Urinary bladder (tissue), 4 donors: ENCODE results near the gene SYT8. TPM values are rescaled to one million over a fixed set of nuclear protein-coding genes. Genes with fewer than 3 reads are reported as not detected.

Source experiments
- DNase-seq: peaks from one replicate; pipeline ENCODE4 v3.0.0-alpha.2; 2015; ENCODE audit errors: extremely low spot score
- H3K27ac ChIP-seq: one replicate; pipeline ENCODE4 v1.5.1; 2013; ENCODE audit warnings: low read depth, mild to moderate bottlenecking, moderate library complexity
- H3K36me3 ChIP-seq: one replicate; pipeline ENCODE4 v1.6.1; 2013; ENCODE audit warnings: mild to moderate bottlenecking, moderate library complexity; ENCODE audit not compliant: insufficient read depth
- H3K4me1 ChIP-seq: one replicate; pipeline ENCODE4 v1.6.1; 2013; ENCODE audit warnings: mild to moderate bottlenecking, moderate library complexity; ENCODE audit not compliant: insufficient read depth
- H3K4me3 ChIP-seq: one replicate; pipeline ENCODE4 v1.5.1; 2013; ENCODE audit warnings: low read depth, low read length
- WGBS: extraction: QIAGEN DNeasy Blood & Tissue Kit; methylation state at CpG from one replicate; pipeline ENCODE4 v1.1.7; 2013; 5-methylcytosine and 5-hydroxymethylcytosine counted together
- polyA plus RNA-seq: library from polyadenylated mRNA; stranded (reverse); fragments of 200-250 nt; gene quantifications from one replicate; pipeline ENCODE4 v1.2.3, GENCODE V29; 2013
- total RNA-seq: library from RNA; depleted of rRNA; stranded (reverse); fragments of >200 nt; gene quantifications from one replicate; pipeline ENCODE4 v1.2.3, GENCODE V29; 2014
- donor health status: healthy with polysubstance abuse.
- donor health status: healthy.

Gene SYT8
- total and polyA plus RNA-seq, 2 donors: 3.4 to 35.6 TPM

DNA sequence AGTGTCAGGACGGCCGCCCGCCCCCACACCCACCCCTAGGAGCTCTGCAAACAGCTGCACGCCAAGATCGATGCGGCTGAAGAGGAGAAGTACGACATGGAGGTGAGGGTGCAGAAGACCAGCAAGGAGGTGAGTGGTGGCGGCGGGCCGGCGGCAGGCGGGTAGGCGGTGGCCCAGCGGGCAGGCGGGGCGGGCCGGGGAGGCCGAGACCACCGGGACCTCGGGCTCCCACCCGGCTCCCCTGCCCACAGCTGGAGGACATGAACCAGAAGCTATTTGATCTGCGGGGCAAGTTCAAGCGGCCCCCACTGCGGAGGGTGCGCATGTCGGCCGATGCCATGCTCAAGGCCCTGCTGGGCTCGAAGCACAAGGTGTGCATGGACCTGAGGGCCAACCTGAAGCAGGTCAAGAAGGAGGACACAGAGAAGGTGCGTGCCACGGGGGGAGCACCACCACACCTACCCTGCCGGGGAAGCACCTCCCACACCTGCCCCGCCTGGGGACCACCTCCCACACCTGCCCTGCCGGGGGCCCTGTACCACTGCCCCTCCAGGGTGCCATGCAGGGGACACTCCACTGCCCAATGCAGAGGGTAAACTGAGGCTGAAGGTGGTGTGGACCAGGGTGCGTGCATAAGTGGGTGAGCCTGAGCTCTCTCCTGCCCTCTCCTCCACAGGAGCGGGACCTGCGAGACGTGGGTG is 6.1 kb downstream of the SYT8 start:
- Histone ChIP-seq H3K4me3 (no peak overlapping the region), H3K36me3 (no peaks in the 10 kb centered on the region), H3K27ac (no peak overlapping the region), H3K4me1 (no peaks in the 10 kb centered on the region)
- 93% methylated on average over 37 of the region's 37 CpGs for WGBS
- no peak for DNase-seq

DNA sequence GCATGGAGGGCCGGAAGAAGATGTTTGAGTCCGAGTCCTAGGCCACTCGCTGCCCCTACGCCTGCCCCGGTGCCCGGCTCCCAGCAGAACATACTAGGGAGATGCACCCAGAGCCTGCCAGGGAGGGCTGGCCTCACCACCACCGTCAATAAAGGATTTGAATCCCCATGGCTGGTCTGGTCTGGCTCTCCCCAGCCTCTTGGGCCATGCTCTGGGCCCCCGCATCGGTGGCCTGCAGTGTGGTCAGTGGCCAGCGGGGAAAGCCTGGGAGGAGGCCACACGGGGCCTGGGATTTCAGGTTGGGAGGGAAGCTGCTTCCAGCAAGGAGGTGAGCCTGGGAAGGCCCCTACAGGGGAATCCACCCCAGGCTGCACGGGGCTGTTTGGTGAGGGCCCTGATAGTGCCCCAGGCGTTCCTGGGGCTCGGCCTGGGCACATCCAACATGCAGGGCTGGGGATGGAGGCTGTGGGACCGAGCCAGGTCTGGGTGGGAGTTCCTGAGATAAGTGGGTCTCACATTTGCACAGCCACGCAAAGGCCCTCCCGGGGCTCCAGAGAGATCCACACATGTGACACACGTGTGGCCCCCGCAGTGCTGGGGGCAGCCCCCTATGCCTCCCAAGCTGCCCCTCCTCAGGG is 6.8 kb downstream of the SYT8 start:
- H3K4me1 ChIP-seq: no peaks in the 10 kb centered on the region
- no peak for DNase-seq
- no peak overlapping the region for H3K27ac ChIP-seq
- WGBS: 90% methylated on average over 19 of the region's 19 CpGs
- H3K4me3 ChIP-seq: no peak overlapping the region
- H3K36me3 ChIP-seq: no peaks in the 10 kb centered on the region

DNA sequence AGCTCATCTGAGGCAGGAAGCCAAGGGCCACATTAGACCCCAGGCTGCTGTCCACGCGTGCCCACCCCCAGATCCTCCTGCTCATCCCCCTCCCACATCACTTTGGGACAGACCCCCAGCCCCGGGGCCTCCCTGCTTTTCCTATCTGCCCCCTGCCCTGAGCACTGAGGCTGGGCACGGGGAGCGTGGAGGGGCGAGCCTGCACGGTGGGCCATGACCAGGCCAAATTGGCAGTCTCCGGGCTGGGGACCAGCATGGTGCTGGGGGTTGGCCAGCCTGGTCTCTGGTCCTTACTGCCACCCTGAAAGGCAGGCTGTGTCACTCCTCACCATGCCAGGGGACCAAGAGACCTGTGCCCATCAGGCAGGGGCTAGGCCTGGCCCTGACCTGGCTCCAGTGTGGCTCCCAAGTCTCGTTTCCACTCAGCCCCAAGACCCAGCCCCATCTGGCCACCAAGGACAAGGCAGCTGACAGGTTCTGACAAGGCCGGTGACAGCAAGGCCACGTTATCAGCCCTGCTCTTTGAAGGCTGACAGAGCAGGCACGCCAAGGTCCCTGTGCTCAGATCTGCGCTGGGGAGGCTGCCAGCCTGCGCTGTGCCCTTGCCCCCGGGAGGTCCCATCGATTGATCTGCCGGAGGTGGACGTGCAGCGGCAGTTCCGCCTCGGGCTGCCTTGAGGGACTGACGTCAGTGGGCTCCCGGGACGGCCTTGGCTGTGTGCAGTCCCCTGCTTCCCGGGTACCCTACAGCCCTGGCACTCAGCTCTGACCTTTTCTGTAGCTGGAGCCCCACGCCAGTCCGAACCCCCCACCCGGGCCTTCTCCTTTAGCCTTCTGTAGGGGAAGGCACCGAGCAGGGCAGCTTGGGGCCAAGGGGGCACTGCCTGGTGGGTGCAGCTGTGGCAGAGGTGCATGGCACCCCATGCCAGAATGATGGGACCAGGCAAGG is 7.6 kb downstream of the SYT8 start:
- 87% methylated on average over 29 of the region's 29 CpGs for WGBS
- H3K27ac ChIP-seq: no peak overlapping the region
- H3K36me3 ChIP-seq: no peaks in the 10 kb centered on the region
- no peak overlapping the region for H3K4me3 ChIP-seq
- no peaks in the 10 kb centered on the region for H3K4me1 ChIP-seq
- DNase-seq: no peak

DNA sequence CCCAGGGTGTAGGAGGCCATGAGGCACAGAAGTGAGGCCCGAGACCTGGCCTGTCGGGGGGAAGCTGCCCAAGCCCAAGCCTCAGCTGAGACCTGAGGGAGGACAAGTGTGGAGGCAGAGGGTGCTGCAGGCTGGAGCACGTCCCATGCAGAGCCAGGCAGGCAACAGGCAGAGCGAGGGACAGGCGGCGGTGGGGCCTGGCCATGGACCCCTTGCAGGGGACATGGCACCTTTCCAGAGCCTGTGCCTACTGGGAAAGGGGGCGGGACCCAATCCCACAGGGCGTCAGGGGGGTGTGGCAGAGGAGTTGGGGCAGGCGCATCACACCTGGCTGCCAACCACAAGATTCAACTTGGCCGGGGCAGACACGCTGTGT is 8.3 kb downstream of the SYT8 start:
- DNase-seq: no peak
- WGBS: 73% methylated on average over 11 of the region's 11 CpGs
- Histone ChIP-seq H3K36me3 (no peaks in the 10 kb centered on the region), H3K27ac (no peak overlapping the region), H3K4me1 (no peaks in the 10 kb centered on the region), H3K4me3 (no peak overlapping the region)

DNA sequence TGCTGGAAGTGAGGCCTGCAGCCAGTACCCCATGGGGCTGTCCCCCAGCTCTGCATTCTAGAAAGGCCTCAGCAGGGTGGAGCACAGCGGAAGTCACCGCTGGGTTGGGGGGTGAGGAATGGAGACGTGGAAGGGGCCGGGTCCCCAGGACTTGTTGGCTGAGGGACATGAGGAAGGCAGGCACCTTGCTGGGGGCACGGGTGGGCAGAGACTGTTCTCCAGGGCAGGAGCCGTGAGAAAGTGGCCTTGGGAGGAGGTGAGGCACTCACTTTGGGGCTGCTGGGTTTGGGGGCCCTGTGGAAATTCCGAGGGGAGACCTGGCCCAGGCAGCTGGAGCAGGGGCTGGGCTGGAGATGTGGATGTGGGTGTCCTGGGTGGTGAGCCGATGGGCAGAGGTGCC is 9.0 kb downstream of the SYT8 start:
- 85% methylated on average over 8 of the region's 8 CpGs for WGBS
- no peak overlapping the region for H3K27ac ChIP-seq

DNA sequence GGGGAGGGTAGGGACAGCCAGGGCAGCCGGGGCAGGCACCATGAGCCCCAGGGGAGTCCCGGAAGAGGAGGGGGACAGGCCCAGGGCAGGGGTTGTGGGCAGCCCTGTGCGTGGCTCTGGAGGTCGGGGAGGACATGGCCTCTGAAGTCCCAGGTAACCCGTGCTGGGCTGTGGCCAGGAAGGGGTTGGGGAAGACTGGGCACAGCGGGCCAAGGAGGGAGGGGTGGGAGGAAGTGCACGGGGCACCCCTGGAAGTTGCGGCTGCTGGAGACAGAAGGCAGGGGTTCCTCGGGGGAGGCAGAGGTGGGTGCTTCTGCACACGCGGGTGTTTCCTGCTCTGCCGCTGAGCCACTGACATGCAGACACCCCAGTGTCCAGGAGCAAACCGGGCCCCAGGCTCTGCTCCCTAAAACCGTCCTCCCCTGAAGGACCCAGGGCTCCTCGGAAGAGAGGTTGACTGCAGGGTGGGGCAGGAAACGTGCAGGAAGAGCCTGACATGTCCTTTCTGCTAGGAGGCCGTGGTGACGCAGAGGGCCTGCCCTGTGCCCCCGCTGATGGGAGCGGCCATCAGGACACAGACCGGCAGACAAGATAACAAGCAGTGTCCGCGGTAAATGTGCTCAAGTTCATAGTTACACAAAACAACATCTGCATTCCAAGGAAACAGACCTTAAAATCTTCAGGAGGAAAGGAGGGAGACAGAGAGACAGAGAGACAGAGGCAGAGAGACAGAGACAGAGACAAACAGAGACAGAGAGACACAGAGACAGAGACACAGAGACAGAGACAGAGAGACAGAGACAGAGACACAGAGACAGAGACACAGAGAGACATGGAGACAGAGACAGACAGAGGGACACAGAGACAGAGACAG is 9.7 kb downstream of the SYT8 start:
- no peaks in the 10 kb centered on the region for H3K4me1 ChIP-seq
- 55% methylated on average over 23 of the region's 23 CpGs for WGBS
- no peak for DNase-seq
- H3K36me3 ChIP-seq: no peaks in the 10 kb centered on the region
- H3K4me3 ChIP-seq: no peak overlapping the region
- H3K27ac ChIP-seq: no peak overlapping the region

More for the DNA sequence above, 9.0 kb downstream of the SYT8 start:
- H3K36me3 ChIP-seq: no peaks in the 10 kb centered on the region
- DNase-seq: no peak
- no peaks in the 10 kb centered on the region for H3K4me1 ChIP-seq
- no peak overlapping the region for H3K4me3 ChIP-seq

DNA sequence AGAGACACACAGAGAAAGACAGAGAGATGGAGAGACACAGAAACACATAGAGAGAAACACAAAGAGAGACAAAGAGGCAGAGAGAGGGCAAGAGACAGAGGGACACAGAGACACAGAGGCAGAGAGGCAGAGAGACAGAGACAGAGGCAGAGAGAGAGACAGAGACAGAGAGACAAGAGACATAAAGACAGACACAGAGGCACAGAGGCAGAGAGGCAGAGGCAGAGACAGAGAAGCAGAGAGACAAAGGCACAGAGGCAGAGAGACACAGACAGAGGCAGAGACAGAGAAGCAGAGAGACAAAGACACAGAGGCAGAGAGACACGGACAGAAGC is 10.3 kb downstream of the SYT8 start:
- Histone ChIP-seq H3K27ac (no peak overlapping the region), H3K4me1 (no peaks in the 10 kb centered on the region), H3K4me3 (no peak overlapping the region), H3K36me3 (no peaks in the 10 kb centered on the region)
- no peak for DNase-seq
- WGBS: 79% methylated on average over 1 of the region's 1 CpG

DNA sequence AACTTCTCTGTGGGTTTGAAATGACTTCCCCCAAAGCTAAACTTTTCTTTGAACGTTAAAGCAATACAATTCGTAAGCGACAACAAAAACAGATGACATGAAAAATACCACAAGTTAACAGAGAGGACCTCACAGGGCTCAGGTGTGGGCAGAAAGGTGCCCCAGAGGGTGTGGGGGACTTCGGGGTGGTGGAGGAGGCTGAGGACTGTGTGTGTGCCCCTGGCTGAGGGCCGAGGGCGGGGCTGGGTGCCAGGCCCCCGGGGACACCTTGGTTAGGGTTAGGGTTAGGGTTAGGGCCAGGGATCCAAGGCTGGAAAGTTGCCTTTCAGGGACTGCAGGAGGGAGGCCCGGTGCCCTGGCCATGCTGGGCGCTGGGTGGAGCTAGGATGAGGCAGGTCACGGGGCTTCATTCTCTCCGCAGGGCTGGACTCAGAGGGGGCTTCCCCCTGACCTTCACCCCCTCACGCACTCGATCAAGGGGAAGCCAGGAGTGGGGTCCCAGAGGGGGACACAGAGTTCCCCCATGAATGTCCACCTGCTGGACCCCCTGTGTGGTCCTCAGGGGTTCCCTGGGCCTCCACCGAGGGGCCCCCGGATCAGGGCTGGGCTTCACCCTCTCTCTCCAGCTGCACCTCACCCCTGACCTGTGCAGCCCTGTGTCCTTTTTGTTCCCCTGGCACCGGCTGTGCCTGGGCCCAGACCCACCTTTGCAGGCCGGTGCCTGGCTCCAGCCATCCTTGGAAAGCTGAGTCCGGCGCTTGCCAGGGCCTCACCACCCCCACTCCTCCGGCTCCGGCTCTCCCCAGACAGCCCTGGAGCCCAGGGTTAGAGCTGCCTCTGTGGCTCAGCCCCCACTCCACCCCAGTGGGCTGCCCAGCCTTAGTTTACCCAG is 11.0 kb downstream of the SYT8 start:
- DNase-seq: no peak
- WGBS: 85% methylated on average over 21 of the region's 21 CpGs
- Histone ChIP-seq H3K4me3 (no peak overlapping the region), H3K27ac (no peak overlapping the region), H3K36me3 (no peaks in the 10 kb centered on the region), H3K4me1 (no peaks in the 10 kb centered on the region)

DNA sequence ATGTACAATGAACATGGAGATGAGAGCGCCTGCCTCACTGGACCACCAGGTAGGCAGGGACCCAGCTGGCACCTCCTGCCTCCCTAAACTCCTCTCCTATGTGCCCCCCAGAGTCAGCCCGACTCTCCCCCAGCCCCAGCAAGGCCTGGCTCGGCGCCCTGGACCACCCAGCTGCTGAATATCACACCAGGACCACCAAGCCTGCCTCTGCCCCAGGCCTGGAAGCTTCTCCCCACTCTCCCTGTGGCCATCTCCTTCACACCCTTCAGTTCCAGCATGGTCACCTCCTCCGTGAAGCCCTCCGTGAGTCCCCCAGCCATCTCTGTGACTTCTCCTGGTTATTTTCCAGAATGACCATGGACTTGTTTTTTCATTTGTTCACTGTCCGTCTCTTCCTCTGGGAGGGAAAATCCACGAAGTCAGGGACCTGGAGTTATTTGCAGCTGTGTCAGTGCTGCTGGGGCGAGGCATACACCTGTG is 11.7 kb downstream of the SYT8 start:
- no peak overlapping the region for H3K27ac ChIP-seq

DNA sequence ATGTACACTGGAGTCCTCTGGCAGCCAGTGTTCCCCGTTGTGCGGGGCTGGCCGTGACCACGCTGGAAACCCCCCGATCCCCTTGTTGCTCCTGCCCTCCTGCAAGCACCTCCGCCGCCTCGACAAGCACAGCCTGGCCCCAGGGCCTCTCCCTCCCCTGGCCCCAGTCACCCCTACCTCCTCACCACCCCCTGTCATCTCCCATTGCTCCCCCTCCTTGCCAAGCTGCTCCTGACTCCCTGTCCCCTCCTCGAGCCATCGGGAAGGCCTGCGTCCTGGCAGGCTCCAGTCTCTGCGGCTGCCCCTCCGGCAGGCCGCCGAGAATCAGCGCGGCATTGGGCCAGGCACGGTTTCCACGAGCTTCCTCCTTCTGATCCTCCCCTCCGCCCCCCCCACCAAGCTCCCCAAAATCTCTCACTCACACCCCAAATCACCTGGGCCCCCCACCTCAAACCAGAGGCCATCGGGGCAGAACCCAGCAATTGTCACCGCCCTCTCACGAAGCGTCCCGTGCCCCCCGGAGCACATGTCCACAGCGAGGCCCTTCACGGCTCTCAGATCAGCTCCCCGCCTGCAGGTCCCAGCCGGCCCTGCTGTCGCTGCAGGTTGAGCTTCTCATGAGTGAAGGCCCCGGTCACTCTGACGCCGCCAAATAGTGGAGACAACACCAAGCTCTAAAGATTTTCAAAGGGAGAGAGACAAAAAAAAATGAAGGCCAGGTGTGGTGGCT is 12.4 kb downstream of the SYT8 start:
- H3K4me3 ChIP-seq: no peak overlapping the region
- WGBS: 93% methylated on average over 34 of the region's 34 CpGs
- no peaks in the 10 kb centered on the region for H3K4me1 ChIP-seq

More for the DNA sequence above, 11.7 kb downstream of the SYT8 start:
- DNase-seq: no peak
- 88% methylated on average over 9 of the region's 9 CpGs for WGBS
- no peaks in the 10 kb centered on the region for H3K36me3 ChIP-seq
- no peak overlapping the region for H3K4me3 ChIP-seq
- no peaks in the 10 kb centered on the region for H3K4me1 ChIP-seq

DNA sequence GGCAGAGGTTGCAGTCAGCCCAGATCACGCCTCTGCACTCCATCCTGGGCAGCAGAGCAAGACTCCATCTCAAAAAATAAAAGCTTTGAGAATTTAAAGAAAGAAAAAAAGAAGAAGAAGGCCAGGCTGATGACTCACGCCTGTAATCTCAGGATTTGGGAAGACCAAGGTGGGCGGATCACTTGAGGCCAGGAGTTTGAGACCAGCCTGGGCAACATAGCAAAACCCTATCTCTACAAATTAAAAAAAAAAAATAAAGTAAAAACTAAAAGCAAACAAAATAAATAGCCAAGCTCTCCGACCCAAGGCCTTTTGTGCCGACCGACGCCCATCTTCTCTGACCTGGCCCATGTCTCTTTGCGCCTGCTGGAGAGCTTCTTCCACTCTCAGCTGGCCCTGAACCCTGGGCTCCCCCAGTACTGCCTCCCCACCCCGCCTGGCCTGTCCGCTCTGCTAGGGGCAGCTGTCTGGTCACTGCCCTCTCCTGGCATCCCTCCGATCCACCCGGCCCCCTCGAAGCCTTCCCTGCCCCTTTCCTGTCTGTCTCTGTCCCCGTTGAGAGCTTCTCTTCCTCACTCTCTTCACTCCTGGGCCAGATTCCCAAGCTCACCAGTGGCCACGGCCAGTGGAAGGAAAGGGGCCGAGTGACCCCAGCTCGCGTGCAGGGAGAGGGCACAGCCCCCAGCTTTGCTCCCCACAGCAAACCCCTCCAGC is 13.3 kb downstream of the SYT8 start:
- DNase-seq: no peak
- no peaks in the 10 kb centered on the region for H3K4me1 ChIP-seq
- H3K4me3 ChIP-seq: no peak overlapping the region
- H3K36me3 ChIP-seq: no peaks in the 10 kb centered on the region
- 79% methylated on average over 18 of the region's 18 CpGs for WGBS
- H3K27ac ChIP-seq: no peak overlapping the region

More for the DNA sequence above, 12.4 kb downstream of the SYT8 start:
- Histone ChIP-seq H3K36me3 (no peaks in the 10 kb centered on the region), H3K27ac (no peak overlapping the region)
- DNase-seq: no peak
